Myocyte (in vitro differentiated cells): ENCODE results near the gene CHRNA5. TPM values are rescaled to one million over a fixed set of nuclear protein-coding genes. Genes with fewer than 3 reads are reported as not detected.
A peak's percentile ranks its signal among the peaks of the same experiment; 100 is the strongest.

ENCODE experiments used
- DNase-seq: peaks from one replicate; pipeline ENCODE4 v3.0.0-alpha.2; 2012; ENCODE audit warnings: low read depth
- total RNA-seq: library from RNA; depleted of rRNA; stranded (reverse); fragments of >200 nt; gene quantifications from 2 replicates; pipeline ENCODE4 v1.2.3, GENCODE V29; 2014

CHRNA5 gene
- total RNA-seq, 1 donor from 2014 or later, result 2.0 TPM

- DNase-seq, result no peak
Observed at GRCh38 chr15:78637776-78638435, 72.6 kb downstream of the CHRNA5 start.

- peak; percentile 72 for DNase-seq
Observed at GRCh38 chr15:78638658-78639314, 73.5 kb downstream of the CHRNA5 start.

GRCh38 chr15:78640527-78641101 lies 75.3 kb downstream of the CHRNA5 start:
- DNase-seq, result no peak

- no peak for DNase-seq
Observed at GRCh38 chr15:78641102-78641748, 75.9 kb downstream of the CHRNA5 start, which contains the start of gene CHRNB4. TSS of gene CHRNB4 (minus strand) at chr15:78641210. CDS start at chr15:78641133, 77 bp downstream.

GRCh38 chr15:78641749-78642275 lies 76.5 kb downstream of the CHRNA5 start:
- DNase-seq, result no peak

- no peak for DNase-seq
Observed at GRCh38 chr15:78642331-78642730, 77.0 kb downstream of the CHRNA5 start.

Other genes with a start within 250 kb of the CHRNA5 start
- not detected in 2 replicates for gene CRABP1, start 225.2 kb upstream of the CHRNA5 start, total RNA-seq
- gene IREB2, start 127.3 kb upstream of the CHRNA5 start, total RNA-seq, result 29.5 and 29.7 TPM in 2 replicates
- 3.7 and 4.9 TPM in 2 replicates for gene HYKK, start 57.9 kb upstream of the CHRNA5 start, total RNA-seq
- gene PSMA4, start 25.1 kb upstream of the CHRNA5 start, total RNA-seq, result 225 and 254 TPM in 2 replicates
- gene CHRNA3, start 55.5 kb downstream of the CHRNA5 start, total RNA-seq, result 0.45 TPM in 1 of 2 replicates, not detected in the other
- not detected in 2 replicates for gene CHRNB4, start 75.7 kb downstream of the CHRNA5 start, total RNA-seq
- gene ADAMTS7, start 245.9 kb downstream of the CHRNA5 start, total RNA-seq, result 31.9 and 36.4 TPM in 2 replicates